Hippocampal formation (tissue), 2 donors: ENCODE results near the gene CREB5.
"Not testable (repeated sequence)": the region's sequence is repeated elsewhere in the genome, so short reads cannot be mapped to it uniquely, and the experiment has no call there.

ENCODE experiments used
- DNase-seq, 2 donors: peaks; one replicate each; lab custom pipeline; 2025; lab: John Stamatoyannopoulos, UW

CREB5 gene

GRCh38 chr7:28582226-28582625 is 169.9 kb downstream of the CREB5 start:
- no peak for DNase-seq

- DNase-seq, result no peak
These were observed 171.9 kb downstream of the CREB5 start for GRCh38 chr7:28584235-28584634.

- DNase-seq, result no peak
These were observed 174.4 kb downstream of the CREB5 start for GRCh38 chr7:28586736-28587135.

GRCh38 chr7:28587211-28587610 is 174.9 kb downstream of the CREB5 start:
- DNase-seq, result no peak

- no peak for DNase-seq
These were observed 176.3 kb downstream of the CREB5 start for GRCh38 chr7:28588602-28589001.

GRCh38 chr7:28591041-28591674 is 178.8 kb downstream of the CREB5 start:
- DNase-seq, result no peak

DNA sequence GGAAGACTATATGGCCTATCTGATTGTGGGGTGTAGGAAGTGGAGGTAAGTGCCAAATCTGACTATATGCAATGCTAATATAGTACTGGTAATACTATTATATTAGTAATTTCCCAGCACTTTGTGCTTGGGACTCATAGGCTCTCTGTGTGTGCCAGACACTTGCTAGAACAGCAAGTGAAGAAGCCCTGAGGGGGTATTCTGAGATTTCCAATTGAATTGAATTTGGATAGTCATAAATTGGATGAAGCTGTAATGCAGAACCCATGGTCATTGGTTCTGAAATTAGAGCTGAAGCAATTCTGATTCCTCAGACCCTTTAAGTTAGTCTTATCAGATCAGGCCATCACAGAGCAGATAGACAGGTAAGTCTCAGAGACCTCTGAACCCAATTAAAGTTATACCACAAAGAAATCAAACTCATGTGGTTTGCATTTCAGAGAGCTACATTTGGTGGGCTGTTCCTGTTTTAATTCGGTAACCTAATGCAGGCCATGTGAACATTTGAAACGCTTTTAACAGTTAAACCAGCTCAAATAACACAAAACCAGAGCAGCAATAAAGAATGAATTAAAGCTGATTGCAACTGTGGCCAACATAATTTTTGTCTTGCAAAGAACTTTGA is 179.5 kb downstream of the CREB5 start:
- no peak for DNase-seq

DNA sequence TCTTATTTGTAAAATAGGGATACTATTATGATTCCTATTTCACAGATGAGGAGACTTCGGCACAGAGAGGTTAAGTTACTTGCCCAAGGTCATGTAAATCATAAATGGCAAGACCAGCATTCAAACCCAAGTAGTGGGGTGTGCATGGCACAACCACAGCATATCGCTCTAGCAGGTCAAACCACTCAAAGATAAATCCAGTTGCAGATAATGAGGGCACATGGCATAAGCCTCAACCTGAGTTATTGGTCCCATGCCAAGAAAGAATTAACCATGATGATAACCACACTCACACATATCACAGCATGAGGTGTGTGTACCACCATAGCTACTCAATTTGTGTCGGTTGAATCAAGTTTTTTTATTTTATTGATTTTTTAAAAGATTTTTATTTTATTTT is 180.5 kb downstream of the CREB5 start:
- no peak for DNase-seq

DNA sequence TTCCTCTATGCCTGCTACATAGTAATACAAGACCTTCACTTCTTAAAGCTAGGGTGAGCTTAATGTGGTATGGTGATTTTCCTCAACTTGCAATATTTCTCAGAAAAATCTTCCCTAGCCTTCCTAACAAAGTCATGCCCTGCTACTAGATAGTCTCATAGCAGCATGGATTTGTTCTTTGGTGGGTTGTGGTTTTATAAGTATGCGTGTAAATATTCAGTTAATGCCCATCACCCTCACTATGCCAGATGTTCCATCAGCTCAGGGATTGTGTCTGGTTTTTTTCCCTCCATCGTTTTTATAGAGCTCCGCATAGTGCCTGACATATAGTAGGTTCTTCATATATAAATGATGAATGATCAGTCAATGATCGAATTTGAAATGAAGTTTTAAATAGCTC is 182.8 kb downstream of the CREB5 start:
- DNase-seq, result no peak

DNA sequence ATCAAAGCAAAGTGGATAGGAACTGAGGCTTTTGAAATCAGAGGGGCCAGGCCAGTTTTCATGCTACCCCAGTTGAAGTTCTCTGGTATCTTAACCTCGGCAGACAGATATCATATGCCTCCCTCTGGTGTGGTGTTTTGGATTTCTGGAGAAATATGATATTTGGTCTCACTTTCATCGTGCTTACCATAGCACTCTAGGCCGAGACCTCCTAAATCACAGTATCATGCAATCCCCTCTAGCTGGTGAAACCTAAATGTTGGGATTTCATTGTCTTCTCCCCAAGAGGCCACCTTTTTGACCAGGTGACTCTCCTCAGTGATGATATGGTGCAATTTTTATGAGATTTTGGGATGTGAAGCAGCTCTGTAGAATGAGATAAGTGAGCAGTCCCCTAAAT is 183.5 kb downstream of the CREB5 start:
- no peak for DNase-seq

DNA sequence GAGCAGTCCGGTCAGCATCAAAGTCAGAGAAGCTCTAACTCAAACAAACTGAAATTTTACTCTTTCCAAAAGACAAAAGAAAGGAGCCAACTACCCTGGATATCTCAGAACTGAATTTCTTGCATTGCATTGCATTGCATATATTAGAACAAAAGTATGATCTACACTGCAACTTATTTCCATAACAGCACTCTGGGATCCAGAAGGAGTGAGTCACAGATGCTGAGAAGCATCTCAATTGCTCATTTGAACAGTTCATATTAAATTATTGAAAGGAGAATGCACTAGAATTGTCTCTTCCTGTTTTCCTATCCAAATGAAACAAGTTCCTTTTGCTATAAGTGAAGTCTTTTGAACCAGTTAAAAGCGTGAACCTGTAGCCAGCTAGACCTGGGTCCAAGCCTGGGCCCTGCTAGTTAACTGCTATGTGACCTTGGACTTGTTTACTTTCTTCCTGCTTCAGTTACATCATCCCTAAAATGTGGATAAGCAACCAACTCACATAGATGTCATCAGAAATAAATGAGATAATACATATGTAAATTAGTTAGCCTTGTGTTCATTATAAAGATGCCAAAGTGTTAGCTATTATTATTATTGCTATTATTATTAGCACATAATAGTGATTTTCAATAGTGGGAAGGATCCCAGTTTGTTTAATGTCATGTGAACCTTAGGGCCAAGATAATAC is 184.1 kb downstream of the CREB5 start:
- DNase-seq, result no peak

GRCh38 chr7:28597284-28597683 is 185.0 kb downstream of the CREB5 start:
- no peak for DNase-seq

DNA sequence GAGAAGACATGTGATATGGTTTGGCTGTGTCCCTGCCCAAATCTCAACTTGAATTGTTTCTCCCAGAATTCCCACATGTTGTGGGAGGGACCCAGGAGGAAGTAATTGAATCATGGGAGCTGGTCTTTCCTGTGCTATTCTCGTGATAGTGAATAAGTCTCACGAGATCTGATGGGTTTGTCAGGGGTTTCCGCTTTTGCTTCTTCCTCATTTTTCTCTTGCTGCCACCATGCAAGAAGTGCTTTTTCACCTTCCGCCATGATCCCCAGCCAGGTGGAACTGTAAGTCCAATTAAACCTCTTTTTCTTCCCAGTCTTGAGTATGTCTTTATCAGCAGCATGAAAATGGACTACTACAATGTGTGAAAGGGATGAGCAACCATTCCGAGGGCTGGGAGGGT is 185.7 kb downstream of the CREB5 start:
- DNase-seq, result not testable (repeated sequence)

- no peak for DNase-seq
These were observed 186.3 kb downstream of the CREB5 start for GRCh38 chr7:28598586-28598985.

GRCh38 chr7:28599411-28599810 is 187.1 kb downstream of the CREB5 start:
- no peak for DNase-seq

- no peak for DNase-seq
These were observed 190.0 kb downstream of the CREB5 start for GRCh38 chr7:28602282-28602681.

- DNase-seq, result no peak
These were observed 193.2 kb downstream of the CREB5 start for GRCh38 chr7:28605427-28606085.

DNA sequence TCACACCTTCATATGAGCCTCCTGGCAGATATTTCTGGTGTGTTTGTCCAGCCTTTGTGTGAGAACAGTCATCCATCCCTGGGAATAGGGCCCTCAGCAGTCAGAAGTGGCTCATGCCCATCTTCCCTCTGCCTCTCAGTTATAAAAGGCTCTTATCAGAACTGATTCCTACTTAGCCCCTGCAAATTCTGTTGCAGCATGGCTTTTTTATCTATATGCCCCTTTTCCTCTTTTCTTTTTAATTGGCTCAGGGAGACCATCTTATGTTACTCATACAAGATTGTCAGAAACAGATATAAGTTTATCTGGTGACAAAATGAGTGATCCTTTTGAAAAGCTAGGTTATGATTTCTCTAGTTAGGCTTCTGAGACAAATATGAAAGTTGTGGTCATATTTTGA is 194.1 kb downstream of the CREB5 start:
- DNase-seq, result no peak

DNA sequence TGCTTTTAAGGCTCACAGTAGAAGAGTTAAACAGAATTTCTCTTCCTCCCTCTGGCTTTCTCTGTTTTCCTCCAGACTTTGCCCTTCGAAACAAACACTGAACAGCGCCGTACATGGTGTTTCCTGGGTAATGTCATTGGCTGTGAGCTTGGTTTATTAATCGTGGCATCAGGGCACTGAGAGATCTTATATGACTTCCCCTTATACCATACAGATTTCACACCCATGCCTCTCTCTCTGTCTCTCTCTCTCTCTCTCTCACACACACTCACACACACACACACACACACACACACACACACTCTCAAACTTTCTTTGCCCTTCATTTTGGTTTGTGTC is 195.5 kb downstream of the CREB5 start:
- no peak for DNase-seq

DNA sequence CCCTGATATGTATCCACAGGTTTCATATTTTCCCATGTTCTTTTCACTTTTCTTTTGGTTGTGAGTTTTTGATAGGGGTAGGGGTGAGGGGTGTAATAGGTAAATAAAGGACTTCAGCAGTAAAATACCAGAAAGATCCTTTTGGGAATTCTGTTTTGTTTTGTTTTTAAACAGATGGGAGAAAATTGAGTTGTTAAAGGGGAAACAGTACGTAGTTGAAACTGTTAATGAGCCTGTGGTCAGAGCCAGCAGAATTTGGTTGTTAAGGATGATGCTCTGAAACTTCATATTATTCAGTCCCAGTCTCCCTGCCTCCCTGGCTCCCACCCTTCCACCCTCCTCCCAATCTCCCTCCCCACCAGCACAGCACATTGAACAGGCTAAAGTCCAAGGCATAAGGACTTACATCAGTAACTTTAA is 195.9 kb downstream of the CREB5 start:
- no peak for DNase-seq

DNA sequence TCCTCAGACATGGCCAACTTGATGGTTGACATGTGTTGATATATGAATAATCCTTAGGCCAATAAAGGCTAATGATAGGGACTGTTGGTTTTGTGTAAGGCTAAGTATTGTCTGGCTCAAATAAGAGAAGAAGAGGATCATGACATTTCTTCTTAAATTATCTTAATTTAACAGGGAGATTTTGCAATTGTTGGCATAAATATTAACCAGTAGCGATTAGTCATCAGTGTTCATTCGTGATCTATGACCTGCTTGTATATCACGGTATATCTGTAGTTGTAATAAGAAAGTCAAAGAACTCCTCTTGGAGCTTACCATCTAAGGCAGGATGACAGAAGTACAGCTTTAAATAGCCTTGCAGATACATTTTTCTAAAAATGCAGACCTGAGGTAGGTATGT is 196.4 kb downstream of the CREB5 start:
- DNase-seq, result no peak

- DNase-seq, result no peak
These were observed 197.3 kb downstream of the CREB5 start for GRCh38 chr7:28609608-28610007.

DNA sequence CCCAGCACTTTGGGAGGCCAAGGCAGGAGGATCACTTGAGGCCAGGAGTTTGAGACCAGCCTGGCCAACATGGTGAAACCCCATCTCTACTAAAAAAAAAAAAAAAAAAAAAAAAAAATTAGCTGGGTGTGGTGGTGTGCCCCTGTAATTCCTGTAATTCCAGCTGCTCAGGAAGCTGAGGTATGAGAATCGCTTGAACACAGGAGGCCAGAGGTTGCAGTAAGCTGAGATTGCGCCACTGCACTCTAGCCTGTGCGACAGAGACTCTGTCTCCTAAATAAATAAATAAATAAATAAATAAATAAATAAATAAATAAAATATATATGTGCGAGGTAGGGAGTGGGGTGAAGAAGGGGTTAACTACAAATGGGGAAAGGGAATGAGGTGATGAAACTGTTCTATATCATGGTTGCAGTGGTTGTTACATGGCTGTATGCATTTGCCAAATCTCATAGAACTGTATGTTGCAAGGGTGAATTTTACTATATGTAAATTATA is 199.1 kb downstream of the CREB5 start:
- DNase-seq, result not testable (repeated sequence)
